KG1 (cell line): ENCODE measurements around the gene IGLL1.

ENCODE experiments used
- DNase-seq: peaks from one replicate; lab custom pipeline; 2025; lab: John Stamatoyannopoulos, UW

The IGLL1 gene

DNA sequence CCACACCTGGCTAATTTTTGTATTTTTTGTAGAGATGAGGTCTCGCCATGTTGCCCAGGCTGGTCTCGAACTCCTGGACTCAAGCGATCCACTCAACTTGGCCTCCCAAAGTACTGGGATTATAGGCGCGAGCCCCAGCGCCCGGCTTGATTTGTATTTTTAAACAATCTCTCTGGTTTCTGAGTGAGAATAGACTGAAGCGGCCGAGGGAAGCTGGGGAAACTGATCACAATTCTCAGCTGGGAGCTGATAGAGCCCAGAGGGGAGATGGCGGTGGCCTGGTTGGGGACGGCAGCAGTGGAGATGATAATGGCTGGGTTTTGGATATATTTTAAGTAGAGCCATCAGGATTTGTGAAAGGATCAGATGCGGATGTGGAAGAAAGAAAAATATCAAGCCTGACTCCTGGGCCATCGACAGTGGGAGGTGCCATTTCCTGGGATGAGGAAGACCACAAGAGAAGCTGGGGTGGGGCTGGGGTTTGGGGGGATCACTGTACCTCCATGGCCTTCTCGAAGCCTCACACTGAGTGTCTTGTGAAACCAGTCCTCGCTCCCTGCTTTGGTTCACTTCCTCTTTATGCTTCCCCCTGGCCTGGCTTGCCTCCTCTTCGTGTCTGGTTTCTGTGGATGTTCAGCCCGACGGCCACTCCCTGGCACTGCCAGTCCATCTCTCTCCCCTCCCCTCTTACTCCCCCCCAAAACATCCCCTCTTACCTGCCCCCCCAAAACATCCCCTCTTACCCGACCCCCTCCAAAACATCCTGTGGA lies 51.9 kb downstream of the IGLL1 start:
- no peak for DNase-seq

DNA sequence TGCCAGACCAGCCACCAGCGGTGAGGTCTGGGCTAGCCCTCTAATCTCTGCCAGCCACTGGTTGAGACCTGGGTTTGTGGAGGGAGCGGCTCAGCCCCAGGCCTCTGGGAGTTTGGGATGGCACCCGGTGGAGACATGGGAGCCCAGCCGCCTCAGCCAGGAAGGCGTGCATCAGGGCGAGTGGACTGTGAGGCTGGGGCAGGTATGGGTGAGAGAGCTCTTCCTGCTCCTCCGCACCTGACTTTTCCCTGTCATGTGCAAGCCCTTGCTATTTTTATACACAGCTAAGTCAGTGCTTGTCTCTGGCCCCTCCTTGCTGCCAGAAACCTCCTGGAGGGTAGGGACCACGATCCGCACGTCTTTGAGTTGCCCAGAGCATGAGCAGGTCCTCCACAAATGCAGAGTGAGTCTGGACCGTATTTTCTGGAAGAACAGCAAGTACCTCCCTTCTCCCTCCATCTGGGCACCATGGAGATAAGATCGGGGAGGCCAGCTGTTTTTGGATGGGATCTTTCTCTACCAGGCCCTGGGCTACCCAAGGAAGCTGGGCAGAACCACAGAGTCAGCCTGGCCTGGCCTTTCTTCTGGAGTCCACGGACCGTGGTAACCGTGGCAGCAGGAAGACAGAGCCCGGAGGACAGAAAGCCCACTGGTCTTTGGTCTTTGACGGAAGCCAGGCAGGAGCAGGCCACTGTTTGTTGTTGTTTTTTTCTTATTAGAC lies 53.3 kb downstream of the IGLL1 start:
- no peak for DNase-seq

DNA sequence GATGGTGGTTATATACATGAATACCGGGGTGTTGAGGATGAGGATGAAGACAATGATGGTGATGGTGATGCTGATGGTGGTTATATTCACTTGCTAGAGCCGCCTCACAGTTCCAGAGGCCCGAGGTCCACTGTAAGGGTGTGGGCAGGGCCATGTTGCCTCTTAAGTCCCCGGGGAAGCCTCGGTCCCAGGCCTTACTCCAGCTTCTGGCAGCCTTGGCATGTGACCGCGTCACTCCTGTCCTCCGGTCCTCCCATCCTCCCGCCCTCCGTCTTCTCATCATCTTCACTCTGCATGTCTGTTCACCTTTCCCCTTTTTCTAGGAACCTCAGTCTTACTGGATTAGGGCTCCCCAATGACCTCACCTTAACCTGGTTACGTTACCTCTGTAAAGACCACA lies 54.6 kb downstream of the IGLL1 start:
- no peak for DNase-seq

DNA sequence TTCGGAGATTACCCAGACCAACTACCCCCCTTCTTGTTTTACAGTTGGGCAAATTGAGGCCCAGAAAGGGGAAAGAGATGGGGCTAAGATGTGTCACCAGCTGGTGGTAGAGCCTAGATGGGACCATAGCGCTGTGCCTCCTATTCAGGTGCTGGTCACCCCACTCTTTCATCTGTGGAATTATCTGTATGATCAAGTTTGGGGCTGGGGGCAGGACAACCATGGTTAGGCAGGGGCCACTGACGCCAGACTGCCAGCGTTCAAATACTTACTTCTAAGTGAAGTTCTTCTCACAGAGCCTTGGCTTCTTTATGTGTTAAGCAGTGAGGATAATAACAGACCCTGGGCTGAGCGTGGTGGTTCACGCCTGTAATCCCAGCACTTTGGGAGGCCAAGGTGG lies 55.9 kb downstream of the IGLL1 start:
- DNase-seq = no peak

DNA sequence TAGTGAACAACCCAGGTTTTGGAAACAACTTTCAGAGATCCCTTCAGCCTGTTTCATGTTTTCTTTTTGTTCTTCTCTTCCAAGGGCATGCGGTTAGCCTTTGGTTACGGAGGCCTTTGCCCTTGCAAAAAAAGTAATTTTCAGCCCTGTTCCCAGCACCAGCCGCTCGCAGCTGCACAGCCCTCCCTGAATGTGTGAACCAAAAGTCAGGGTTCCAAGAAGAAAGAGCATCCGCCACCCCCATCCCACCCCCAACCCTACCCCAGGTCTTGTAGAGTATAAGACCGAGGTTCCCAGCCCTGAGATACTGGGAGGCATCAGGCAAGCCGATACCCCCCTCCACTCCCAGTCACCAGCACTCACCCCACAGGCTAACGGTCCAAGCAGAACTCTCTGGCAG lies 56.4 kb downstream of the IGLL1 start:
- no peak for DNase-seq
